WTC11 (cell line): ENCODE measurements around the gene ZBTB16. TPM values are rescaled to one million over a fixed set of nuclear protein-coding genes. Genes with fewer than 3 reads are reported as not detected.

Source experiments
- ATAC-seq: fragments of 200-7000 bp; cut with Tn5 transposase; 2 replicates; pipeline ENCODE4 v1.10.0; 2021; ENCODE audit warnings: mild to moderate bottlenecking, moderate library complexity
- CTCF ChIA-PET: fragments of 300-600 bp; sonication (Branson Sonifier 250); formaldehyde crosslinking; loops from one replicate; lab custom pipeline; 2021; ENCODE audit warnings: antibody characterized with exemption; lab: Charles Lee
- POLR2A ChIA-PET: fragments of 350-600 bp; sonication (Branson Sonifier 250); formaldehyde crosslinking; loops from one replicate; lab custom pipeline; 2021; ENCODE audit warnings: antibody characterized with exemption; lab: Charles Lee
- DNase-seq: peaks from one replicate; pipeline ENCODE4 v3.0.0; 2021; ENCODE audit warnings: low spot score
- H3K27ac Mint-ChIP-seq: 2 replicates; pipeline ENCODE4 v1.8.0; 2021; ENCODE audit warnings: mixed read lengths
- H3K27me3 Mint-ChIP-seq: 2 replicates; pipeline ENCODE4 v1.8.0; 2021; ENCODE audit warnings: low read depth, mild to moderate bottlenecking, moderate library complexity, mixed read lengths
- H3K36me3 Mint-ChIP-seq: 2 replicates; pipeline ENCODE4 v1.8.0; 2021; ENCODE audit warnings: mixed read lengths
- H3K4me1 Mint-ChIP-seq: 2 replicates; pipeline ENCODE4 v1.8.0; 2022; ENCODE audit warnings: mixed read lengths
- H3K4me3 Mint-ChIP-seq: 2 replicates; pipeline ENCODE4 v1.8.0; 2021; ENCODE audit warnings: mild to moderate bottlenecking, moderate library complexity, mixed read lengths
- H3K9me3 Mint-ChIP-seq: 2 replicates; pipeline ENCODE4 v1.8.0; 2021; ENCODE audit warnings: mixed read lengths
- CREM ChIP-seq: sonication (generic); formaldehyde crosslinking; IDR thresholded peaks from 2 replicates; pipeline ENCODE4 v1.8.1; 2022; ENCODE audit warnings: mild to moderate bottlenecking, missing genetic modification reagents, moderate library complexity
- ETV6 ChIP-seq: sonication (generic); formaldehyde crosslinking; IDR thresholded peaks from 2 replicates; pipeline ENCODE4 v1.8.1; 2022; ENCODE audit warnings: mild to moderate bottlenecking, missing genetic modification reagents
- HMGA2 ChIP-seq: fragments of 250-450 bp; sonication (Bioruptor Pico); IDR thresholded peaks from 2 replicates; pipeline ENCODE4 v1.4.0; 2021; ENCODE audit warnings: mild to moderate bottlenecking, moderate library complexity
- IRF1 ChIP-seq: sonication (generic); formaldehyde crosslinking; IDR thresholded peaks from 2 replicates; pipeline ENCODE4 v1.8.0; 2023; ENCODE audit warnings: missing genetic modification reagents
- TCF7 ChIP-seq: sonication (generic); formaldehyde crosslinking; IDR thresholded peaks from 2 replicates; pipeline ENCODE4 v1.8.0; 2022; ENCODE audit warnings: mild to moderate bottlenecking, low read depth, missing genetic modification reagents, moderate library complexity
- ZNF263 ChIP-seq: sonication (generic); formaldehyde crosslinking; IDR thresholded peaks from 2 replicates; pipeline ENCODE4 v1.8.1; 2022; ENCODE audit warnings: low read depth, mild to moderate bottlenecking, moderate library complexity, missing genetic modification reagents
- ZNF671 ChIP-seq: fragments of 250-450 bp; sonication (Bioruptor Pico); IDR thresholded peaks from 2 replicates; pipeline ENCODE4 v1.8.0; 2021; ENCODE audit warnings: mild to moderate bottlenecking
- total RNA-seq: library from RNA; stranded (reverse); gene quantifications from 3 replicates; pipeline ENCODE4 v1.2.3, GENCODE V29; 2021
- TF ChIP-seq, protein P1 (sequence below): fragments of 250-450 bp; sonication (Bioruptor Pico); conservative IDR thresholded peaks from 2 replicates; pipeline ENCODE4 v1.9.0; 2021; ENCODE audit warnings: mild to moderate bottlenecking
- TF ChIP-seq, protein P2 (sequence below): sonication (generic); formaldehyde crosslinking; IDR thresholded peaks from 2 replicates; pipeline ENCODE4 v1.8.1; 2022; ENCODE audit warnings: missing genetic modification reagents, borderline replicate concordance
- TF ChIP-seq, protein P3 (sequence below): sonication (generic); formaldehyde crosslinking; IDR thresholded peaks from 2 replicates; pipeline ENCODE4 v1.8.1; 2023; ENCODE audit warnings: mild to moderate bottlenecking, missing genetic modification reagents, moderate library complexity
- TF ChIP-seq, protein P4 (sequence below): sonication (generic); formaldehyde crosslinking; IDR thresholded peaks from 2 replicates; pipeline ENCODE4 v1.8.1; 2022; ENCODE audit warnings: mild to moderate bottlenecking, missing genetic modification reagents, moderate library complexity, borderline replicate concordance

The ZBTB16 gene
- total RNA-seq, 1 experiment from 2014 or later, result 0.57 TPM

GRCh38 chr11:114058026-114058706 lies 1.3 kb upstream of the ZBTB16 start:
- TF ChIP-seq, protein P1, sequence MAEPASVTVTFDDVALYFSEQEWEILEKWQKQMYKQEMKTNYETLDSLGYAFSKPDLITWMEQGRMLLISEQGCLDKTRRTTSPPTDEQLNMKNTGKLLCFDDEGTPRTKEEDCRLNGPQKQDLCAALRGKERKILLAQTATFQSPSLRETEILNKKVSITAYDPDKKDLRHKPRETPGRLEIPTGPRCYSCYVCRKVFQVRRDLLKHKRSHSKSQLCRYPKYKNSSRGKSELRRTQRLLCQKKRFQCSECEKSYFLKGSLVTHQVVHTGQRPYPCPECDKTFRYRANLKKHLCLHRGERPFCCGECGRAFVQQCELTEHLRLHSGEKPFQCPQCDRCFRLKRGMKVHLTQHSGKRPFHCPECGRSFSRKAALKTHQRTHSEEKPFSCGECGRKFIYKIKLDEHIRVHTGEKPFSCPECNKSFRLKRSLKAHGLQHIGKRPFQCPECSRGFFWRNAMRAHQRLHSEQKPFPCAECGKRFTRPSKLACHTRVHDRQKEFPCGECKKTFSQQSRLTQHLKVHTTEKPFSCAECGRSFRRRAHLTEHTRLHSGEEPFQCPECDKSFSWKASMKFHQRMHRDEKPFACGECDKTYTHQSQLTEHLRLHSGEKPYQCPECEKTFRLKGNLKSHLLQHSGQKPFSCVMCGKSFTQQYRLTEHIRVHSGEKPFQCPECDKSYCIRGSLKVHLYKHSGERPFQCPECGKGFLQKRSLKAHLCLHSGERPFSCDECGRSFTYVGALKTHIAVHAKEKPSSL (CRISPR knock-in tag), result no peak
- no peak for TF ChIP-seq IRF1 (CRISPR knock-in tag)
- TF ChIP-seq, protein P2, sequence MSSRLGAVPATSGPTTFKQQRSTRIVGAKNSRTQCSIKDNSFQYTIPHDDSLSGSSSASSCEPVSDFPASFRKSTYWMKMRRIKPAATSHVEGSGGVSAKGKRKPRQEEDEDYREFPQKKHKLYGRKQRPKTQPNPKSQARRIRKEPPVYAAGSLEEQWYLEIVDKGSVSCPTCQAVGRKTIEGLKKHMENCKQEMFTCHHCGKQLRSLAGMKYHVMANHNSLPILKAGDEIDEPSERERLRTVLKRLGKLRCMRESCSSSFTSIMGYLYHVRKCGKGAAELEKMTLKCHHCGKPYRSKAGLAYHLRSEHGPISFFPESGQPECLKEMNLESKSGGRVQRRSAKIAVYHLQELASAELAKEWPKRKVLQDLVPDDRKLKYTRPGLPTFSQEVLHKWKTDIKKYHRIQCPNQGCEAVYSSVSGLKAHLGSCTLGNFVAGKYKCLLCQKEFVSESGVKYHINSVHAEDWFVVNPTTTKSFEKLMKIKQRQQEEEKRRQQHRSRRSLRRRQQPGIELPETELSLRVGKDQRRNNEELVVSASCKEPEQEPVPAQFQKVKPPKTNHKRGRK, result no peak
- ChIA-PET POLR2A (interaction anchor here (0.5 to 0.6 kb wide), 3 partner anchors 10 to 110 kb away, joined by 4 to 7 read pairs (median 7); no protein-coding TSS in a partner anchor), CTCF (interaction anchor here (1.0 to 4.0 kb wide), 9 partner anchors 15 to 205 kb away, joined by 3 to 29 read pairs (median 4); no protein-coding TSS in a partner anchor)
- Mint-ChIP-seq H3K9me3 (no peaks in the 10 kb centered on the region), H3K27me3 (peaks cover 90% of the 10 kb centered on the region), H3K4me3 (peak overlapping the region; percentile 74), H3K36me3 (no peaks in the 10 kb centered on the region), H3K4me1 (peaks cover 23% of the 10 kb centered on the region), H3K27ac (no peak overlapping the region)
- DNase-seq (peak; percentile 22), ATAC-seq (peak; percentile 11)

DNA sequence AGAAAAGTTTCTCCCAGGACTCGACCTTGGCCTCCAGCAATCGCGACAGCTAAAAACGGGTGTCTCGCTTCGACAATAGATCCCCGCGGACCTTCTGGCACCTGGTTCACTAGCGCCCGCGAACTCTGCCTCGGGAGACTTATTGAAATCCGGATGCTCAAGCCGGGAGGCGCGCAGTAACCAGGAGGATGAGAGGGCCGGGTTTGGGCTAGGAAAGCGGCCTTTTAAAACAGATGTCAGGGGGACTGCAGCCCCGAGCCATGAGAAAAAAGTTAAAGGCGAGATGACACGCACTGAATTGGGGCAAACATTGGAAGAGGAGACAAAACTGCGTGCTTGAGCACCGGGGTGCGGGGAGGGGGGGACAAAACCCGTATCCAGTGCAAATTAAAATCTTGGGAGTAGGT lies 637 bp upstream of the ZBTB16 start:
- ATAC-seq (no peak), DNase-seq (peak; percentile 24)
- ChIA-PET POLR2A (interaction anchor here (0.6 kb wide), 1 partner anchor 109 kb away, joined by 7 read pairs; no protein-coding TSS in a partner anchor), CTCF (interaction anchor here (0.9 to 4.0 kb wide), 11 partner anchors 12 to 204 kb away, joined by 3 to 29 read pairs (median 4); partner anchors contain the start of gene HTR3A)
- H3K36me3 Mint-ChIP-seq, result no peaks in the 10 kb centered on the region
- peaks cover 23% of the 10 kb centered on the region for H3K4me1 Mint-ChIP-seq
- no peak for TF ChIP-seq CREM (CRISPR knock-in tag)
- TF ChIP-seq, protein P3, sequence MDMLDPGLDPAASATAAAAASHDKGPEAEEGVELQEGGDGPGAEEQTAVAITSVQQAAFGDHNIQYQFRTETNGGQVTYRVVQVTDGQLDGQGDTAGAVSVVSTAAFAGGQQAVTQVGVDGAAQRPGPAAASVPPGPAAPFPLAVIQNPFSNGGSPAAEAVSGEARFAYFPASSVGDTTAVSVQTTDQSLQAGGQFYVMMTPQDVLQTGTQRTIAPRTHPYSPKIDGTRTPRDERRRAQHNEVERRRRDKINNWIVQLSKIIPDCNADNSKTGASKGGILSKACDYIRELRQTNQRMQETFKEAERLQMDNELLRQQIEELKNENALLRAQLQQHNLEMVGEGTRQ (CRISPR knock-in tag), result no peak
- no peak for TF ChIP-seq ZNF263 (CRISPR knock-in tag)
- no peak for TF ChIP-seq TCF7
- TF ChIP-seq, protein P4, sequence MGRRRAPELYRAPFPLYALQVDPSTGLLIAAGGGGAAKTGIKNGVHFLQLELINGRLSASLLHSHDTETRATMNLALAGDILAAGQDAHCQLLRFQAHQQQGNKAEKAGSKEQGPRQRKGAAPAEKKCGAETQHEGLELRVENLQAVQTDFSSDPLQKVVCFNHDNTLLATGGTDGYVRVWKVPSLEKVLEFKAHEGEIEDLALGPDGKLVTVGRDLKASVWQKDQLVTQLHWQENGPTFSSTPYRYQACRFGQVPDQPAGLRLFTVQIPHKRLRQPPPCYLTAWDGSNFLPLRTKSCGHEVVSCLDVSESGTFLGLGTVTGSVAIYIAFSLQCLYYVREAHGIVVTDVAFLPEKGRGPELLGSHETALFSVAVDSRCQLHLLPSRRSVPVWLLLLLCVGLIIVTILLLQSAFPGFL (CRISPR knock-in tag), result no peak
- TF ChIP-seq HMGA2 (CRISPR knock-in tag), result no peak
- H3K27me3 Mint-ChIP-seq, result peaks cover 97% of the 10 kb centered on the region
- H3K9me3 Mint-ChIP-seq, result no peaks in the 10 kb centered on the region
- peak overlapping the region; percentile 74 for H3K4me3 Mint-ChIP-seq
- H3K27ac Mint-ChIP-seq, result no peak overlapping the region

- no peak for DNase-seq
- Mint-ChIP-seq H3K4me1 (peaks cover 23% of the 10 kb centered on the region), H3K36me3 (no peaks in the 10 kb centered on the region), H3K27me3 (peaks cover 100% of the 10 kb centered on the region), H3K27ac (no peak overlapping the region), H3K4me3 (peak overlapping the region; percentile 81), H3K9me3 (no peaks in the 10 kb centered on the region)
- ATAC-seq, result peak; percentile 2
- ChIA-PET CTCF (interaction anchor here (0.7 to 4.0 kb wide), 11 partner anchors 13 to 203 kb away, joined by 3 to 29 read pairs (median 4); partner anchors contain the start of gene HTR3A), POLR2A (no interaction called here)
- TF ChIP-seq ZNF671 (CRISPR knock-in tag) (no peak), ETV6 (CRISPR knock-in tag) (0 out of 2 replicates have a peak, but pooled peaks have one; percentile 4)
Measured at GRCh38 chr11:114059984-114060391, 477 bp downstream of the ZBTB16 start.
